T-helper 1 cell (primary cell): Measurements from ENCODE around the gene PCBP4.
"Not testable (repeated sequence)": the region's sequence is repeated elsewhere in the genome, so short reads cannot be mapped to it uniquely, and the experiment has no call there.

Source experiments
- DNase-seq, 5 donors: peaks; one replicate each; pipeline ENCODE4 v3.0.0-alpha.2; 2012 to 2020

PCBP4 gene

GRCh38 chr3:51937611-51938450 lies 29.4 kb downstream of the PCBP4 start:
- DNase-seq = no peak

- DNase-seq = no peak
Measured at GRCh38 chr3:51937014-51937413, 30.2 kb downstream of the PCBP4 start.

GRCh38 chr3:51935886-51936755 lies 31.1 kb downstream of the PCBP4 start:
- DNase-seq = no peak

GRCh38 chr3:51934991-51935885 lies 32.0 kb downstream of the PCBP4 start:
- DNase-seq = no peak

- DNase-seq = no peak
Measured at GRCh38 chr3:51934139-51934850, 33.0 kb downstream of the PCBP4 start.

GRCh38 chr3:51933471-51934138 lies 33.6 kb downstream of the PCBP4 start:
- DNase-seq = no peak

GRCh38 chr3:51932471-51933370 lies 34.5 kb downstream of the PCBP4 start:
- no peak for DNase-seq

- no peak for DNase-seq
Measured at GRCh38 chr3:51931756-51932155, 35.5 kb downstream of the PCBP4 start.

GRCh38 chr3:51930439-51930838 lies 36.8 kb downstream of the PCBP4 start:
- no peak for DNase-seq

GRCh38 chr3:51929420-51930003 lies 37.7 kb downstream of the PCBP4 start:
- no peak for DNase-seq

- not testable (repeated sequence) for DNase-seq
Measured at GRCh38 chr3:51928981-51929380, 38.3 kb downstream of the PCBP4 start.

GRCh38 chr3:51928438-51928837 lies 38.8 kb downstream of the PCBP4 start:
- no peak for DNase-seq

- DNase-seq = no peak
Measured at GRCh38 chr3:51927061-51927977, 39.9 kb downstream of the PCBP4 start.

- DNase-seq = no peak
Measured at GRCh38 chr3:51921081-51921578, 46.1 kb downstream of the PCBP4 start.

GRCh38 chr3:51916418-51916817 lies 50.8 kb downstream of the PCBP4 start:
- no peak for DNase-seq

GRCh38 chr3:51908026-51908425 lies 59.2 kb downstream of the PCBP4 start:
- no peak for DNase-seq
